Neural cell (in vitro differentiated cells): ENCODE measurements around the gene FUT8. TPM values are rescaled to one million over a fixed set of nuclear protein-coding genes. Genes with fewer than 3 reads are reported as not detected.

Experiments
- H2AFZ ChIP-seq: fragments of 200-600, 300-800 bp; sonication (generic), shearing (Covaris generic); 2 replicates; pipeline ENCODE4 v1.6.0; 2014; ENCODE audit warnings: low read depth, mild to moderate bottlenecking, antibody characterized with exemption, low read length, moderate library complexity
- H3F3A ChIP-seq: fragments of 200-600 bp; shearing (Covaris generic); 2 replicates; pipeline ENCODE4 v1.6.1; 2016; ENCODE audit warnings: mild to moderate bottlenecking, moderate library complexity, mixed read lengths, antibody characterized with exemption, low read length; ENCODE audit not compliant: insufficient read depth, poor library complexity, severe bottlenecking
- H3K27ac ChIP-seq: fragments of 200-600, 300-800 bp; sonication (generic), shearing (Covaris generic); 2 replicates; pipeline ENCODE4 v1.5.1; 2014; ENCODE audit warnings: mild to moderate bottlenecking, low read length, moderate library complexity
- H3K27me3 ChIP-seq: fragments of 300-800, 200-600 bp; sonication (generic), shearing (Covaris generic); 2 replicates; pipeline ENCODE4 v1.6.0; 2014; ENCODE audit warnings: mild to moderate bottlenecking, low read depth, low read length, moderate library complexity; ENCODE audit not compliant: insufficient read depth
- H3K36me3 ChIP-seq: fragments of 300-800, 200-600 bp; sonication (generic), shearing (Covaris generic); 2 replicates; pipeline ENCODE4 v1.5.1; 2014; ENCODE audit warnings: mild to moderate bottlenecking, antibody characterized with exemption, low read length, moderate library complexity; ENCODE audit not compliant: insufficient read depth
- H3K4me2 ChIP-seq: fragments of 300-800, 200-600 bp; sonication (generic), shearing (Covaris generic); 2 replicates; pipeline ENCODE4 v1.6.0; 2014; ENCODE audit warnings: mild to moderate bottlenecking, low read length
- H3K4me3 ChIP-seq: fragments of 300-800, 200-600 bp; sonication (generic), shearing (Covaris generic); 2 replicates; pipeline ENCODE4 v1.5.1; 2014; ENCODE audit warnings: mild to moderate bottlenecking, low read length, moderate library complexity
- H3K79me2 ChIP-seq: fragments of 200-600 bp; shearing (Covaris generic); replicated peaks from 2 replicates; pipeline ENCODE4 v1.6.0; 2014; ENCODE audit warnings: mild to moderate bottlenecking, low read length, moderate library complexity; ENCODE audit not compliant: insufficient read depth
- H3K9ac ChIP-seq: fragments of 300-800, 200-600 bp; sonication (generic), shearing (Covaris generic); 2 replicates; pipeline ENCODE4 v1.6.1; 2016; ENCODE audit warnings: mild to moderate bottlenecking, low read length, mixed read lengths
- H3K9me2 ChIP-seq: fragments of 200-600 bp; shearing (Covaris generic); 2 replicates; pipeline ENCODE4 v1.6.1; 2016; ENCODE audit warnings: mild to moderate bottlenecking, low read length, mixed read lengths; ENCODE audit not compliant: insufficient read depth
- H3K9me3 ChIP-seq: fragments of 200-600, 300-800 bp; sonication (generic), shearing (Covaris generic); 2 replicates; pipeline ENCODE4 v1.6.1; 2016; ENCODE audit warnings: mild to moderate bottlenecking, mixed run types, low read length, moderate library complexity, mixed read lengths
- H4K20me1 ChIP-seq: fragments of 200-600 bp; shearing (Covaris generic); 2 replicates; pipeline ENCODE4 v1.6.1; 2016; ENCODE audit warnings: mild to moderate bottlenecking, mixed run types; ENCODE audit not compliant: insufficient read depth
- CTCF ChIP-seq: fragments of 450-650 bp; IDR thresholded peaks from 2 replicates; pipeline ENCODE4 v1.5.1; 2014; ENCODE audit warnings: antibody characterized with exemption, mild to moderate bottlenecking, moderate library complexity; ENCODE audit not compliant: poor library complexity, severe bottlenecking
- EP300 ChIP-seq: fragments of 450-650 bp; conservative IDR thresholded peaks from 2 replicates; pipeline ENCODE4 v1.6.1; 2014; ENCODE audit warnings: antibody characterized with exemption, mild to moderate bottlenecking, moderate library complexity; ENCODE audit not compliant: poor library complexity, severe bottlenecking
- EZH2 ChIP-seq: fragments of 200-600, 300-800 bp; shearing (Covaris generic), sonication (generic); IDR thresholded peaks from 2 replicates; pipeline ENCODE4 v1.6.1; 2014; ENCODE audit warnings: antibody characterized with exemption, low read length, borderline replicate concordance, mild to moderate bottlenecking; ENCODE audit not compliant: insufficient read depth, poor library complexity, severe bottlenecking
- MXI1 ChIP-seq: fragments of 450-650 bp; conservative IDR thresholded peaks from 2 replicates; pipeline ENCODE4 v1.6.1; 2014; ENCODE audit warnings: antibody characterized with exemption, mild to moderate bottlenecking; ENCODE audit not compliant: poor library complexity, severe bottlenecking
- POLR2AphosphoS5 ChIP-seq: IDR thresholded peaks from 2 replicates; pipeline ENCODE4 v1.6.1; 2012
- RAD21 ChIP-seq: fragments of 450-650 bp; conservative IDR thresholded peaks from 2 replicates; pipeline ENCODE4 v1.6.1; 2014; ENCODE audit warnings: antibody characterized with exemption, mild to moderate bottlenecking, moderate library complexity
- REST ChIP-seq: IDR thresholded peaks from 2 replicates; pipeline ENCODE4 v1.6.1; 2012; ENCODE audit warnings: borderline replicate concordance
- SMC3 ChIP-seq: fragments of 450-650 bp; conservative IDR thresholded peaks from 2 replicates; pipeline ENCODE4 v1.6.1; 2014; ENCODE audit warnings: antibody characterized with exemption, mild to moderate bottlenecking, moderate library complexity; ENCODE audit not compliant: poor library complexity
- TAF1 ChIP-seq: IDR thresholded peaks from 2 replicates; pipeline ENCODE4 v1.6.1; 2012; ENCODE audit warnings: low read depth
- polyA plus RNA-seq: library from polyadenylated mRNA; depleted of rRNA; stranded (reverse); fragments of >200 nt; gene quantifications from 2 replicates; pipeline ENCODE4 v1.2.3, GENCODE V29; 2014

Gene FUT8
- polyA plus RNA-seq, 1 donor from 2014 or later = 72.8 TPM

DNA sequence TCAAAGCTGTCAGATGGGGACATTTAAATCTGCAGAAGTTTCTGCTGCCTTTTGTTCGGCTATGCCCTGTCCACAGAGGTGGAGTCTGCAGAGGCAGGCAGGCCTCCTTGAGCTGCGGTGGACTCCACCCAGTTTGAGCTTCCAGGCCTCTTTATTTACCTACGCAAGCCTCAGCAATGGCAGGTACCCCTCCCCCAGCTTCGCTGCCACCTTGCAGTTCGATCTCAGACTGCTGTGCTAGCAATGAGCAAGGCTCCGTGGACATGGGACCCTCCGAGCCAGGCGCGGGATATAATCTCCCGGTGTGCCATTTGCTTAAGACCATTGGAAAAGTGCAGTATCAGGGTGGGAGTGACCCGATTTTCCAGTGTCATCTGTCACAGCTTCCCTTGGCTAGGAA lies 115.5 kb downstream of the FUT8 start:
- Histone ChIP-seq H3K36me3 (no peaks in the 10 kb centered on the region), H3K4me2 (no peak overlapping the region), H3K9me3 (no peaks in the 10 kb centered on the region), H3K9ac (no peak overlapping the region), H3K27ac (no peak overlapping the region), H3F3A (no peaks in the 10 kb centered on the region), H3K79me2 (peaks cover 4% of the 10 kb centered on the region), H3K9me2 (no peaks in the 10 kb centered on the region), H3K4me3 (no peak overlapping the region), H3K27me3 (no peaks in the 10 kb centered on the region), H2AFZ (no peak overlapping the region), H4K20me1 (no peaks in the 10 kb centered on the region)
- TF ChIP-seq REST = no peak
- no peak for TF ChIP-seq POLR2AphosphoS5
- TF ChIP-seq SMC3 = no peak
- no peak for TF ChIP-seq TAF1
- no peak for TF ChIP-seq EZH2
- no peak for TF ChIP-seq CTCF
- no peak for TF ChIP-seq MXI1
- TF ChIP-seq RAD21 = no peak
- TF ChIP-seq EP300 = no peak

- no peaks in the 10 kb centered on the region for H3K9me2 ChIP-seq
- no peak overlapping the region for H3K9ac ChIP-seq
- H3K9me3 ChIP-seq = no peaks in the 10 kb centered on the region
- H3K4me2 ChIP-seq = no peak overlapping the region
- no peaks in the 10 kb centered on the region for H3K27me3 ChIP-seq
- no peaks in the 10 kb centered on the region for H3K36me3 ChIP-seq
- peaks cover 17% of the 10 kb centered on the region for H3K79me2 ChIP-seq
- TF ChIP-seq TAF1 = no peak
- TF ChIP-seq EZH2 = no peak
- TF ChIP-seq RAD21 = no peak
- H2AFZ ChIP-seq = no peak overlapping the region
- H3K27ac ChIP-seq = no peak overlapping the region
- H3K4me3 ChIP-seq = no peak overlapping the region
- H4K20me1 ChIP-seq = no peaks in the 10 kb centered on the region
- H3F3A ChIP-seq = no peaks in the 10 kb centered on the region
Observed at GRCh38 chr14:65531148-65531547, 118.6 kb downstream of the FUT8 start.
